PC-3 (cell line): Measurements from ENCODE around the gene KCNIP4.

Experiments used
- EZH2 ChIP-seq: fragments of 300-600 bp; sonication (generic); IDR thresholded peaks from one replicate; pipeline ENCODE4 v1.6.1; 2017; ENCODE audit warnings: antibody characterized with exemption, mild to moderate bottlenecking, low read length; ENCODE audit not compliant: unreplicated experiment
- TF ChIP-seq, protein P1 (sequence below): fragments of 300-600 bp; sonication (generic); conservative IDR thresholded peaks from 2 replicates; pipeline ENCODE4 v1.5.1; 2017; ENCODE audit warnings: antibody characterized with exemption, low read depth, mild to moderate bottlenecking, low read length

DNA sequence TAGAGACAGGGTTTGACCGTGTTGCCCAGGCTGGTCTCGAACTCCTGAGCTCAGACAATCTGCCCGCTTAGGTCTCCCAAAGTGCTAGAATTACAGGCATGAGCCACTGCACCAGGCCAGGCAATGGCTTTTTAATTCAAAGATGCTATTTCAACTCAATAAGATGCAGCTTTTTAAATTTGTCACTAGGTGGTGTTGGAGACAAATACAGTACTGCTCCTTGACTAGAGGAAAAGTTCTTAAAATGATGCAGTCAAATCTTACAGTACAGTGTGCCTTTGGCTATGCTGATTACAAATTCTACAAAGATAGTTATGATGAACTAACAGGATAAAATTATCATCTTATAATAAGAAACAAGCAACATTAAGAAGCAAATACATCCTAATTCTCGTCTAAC lies 441.1 kb downstream of the KCNIP4 start:
- TF ChIP-seq, protein P1, sequence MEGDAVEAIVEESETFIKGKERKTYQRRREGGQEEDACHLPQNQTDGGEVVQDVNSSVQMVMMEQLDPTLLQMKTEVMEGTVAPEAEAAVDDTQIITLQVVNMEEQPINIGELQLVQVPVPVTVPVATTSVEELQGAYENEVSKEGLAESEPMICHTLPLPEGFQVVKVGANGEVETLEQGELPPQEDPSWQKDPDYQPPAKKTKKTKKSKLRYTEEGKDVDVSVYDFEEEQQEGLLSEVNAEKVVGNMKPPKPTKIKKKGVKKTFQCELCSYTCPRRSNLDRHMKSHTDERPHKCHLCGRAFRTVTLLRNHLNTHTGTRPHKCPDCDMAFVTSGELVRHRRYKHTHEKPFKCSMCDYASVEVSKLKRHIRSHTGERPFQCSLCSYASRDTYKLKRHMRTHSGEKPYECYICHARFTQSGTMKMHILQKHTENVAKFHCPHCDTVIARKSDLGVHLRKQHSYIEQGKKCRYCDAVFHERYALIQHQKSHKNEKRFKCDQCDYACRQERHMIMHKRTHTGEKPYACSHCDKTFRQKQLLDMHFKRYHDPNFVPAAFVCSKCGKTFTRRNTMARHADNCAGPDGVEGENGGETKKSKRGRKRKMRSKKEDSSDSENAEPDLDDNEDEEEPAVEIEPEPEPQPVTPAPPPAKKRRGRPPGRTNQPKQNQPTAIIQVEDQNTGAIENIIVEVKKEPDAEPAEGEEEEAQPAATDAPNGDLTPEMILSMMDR: peak; percentile 54
- TF ChIP-seq EZH2: no peak
